ENCODE results near the gene MID1.

The MID1 gene

DNA sequence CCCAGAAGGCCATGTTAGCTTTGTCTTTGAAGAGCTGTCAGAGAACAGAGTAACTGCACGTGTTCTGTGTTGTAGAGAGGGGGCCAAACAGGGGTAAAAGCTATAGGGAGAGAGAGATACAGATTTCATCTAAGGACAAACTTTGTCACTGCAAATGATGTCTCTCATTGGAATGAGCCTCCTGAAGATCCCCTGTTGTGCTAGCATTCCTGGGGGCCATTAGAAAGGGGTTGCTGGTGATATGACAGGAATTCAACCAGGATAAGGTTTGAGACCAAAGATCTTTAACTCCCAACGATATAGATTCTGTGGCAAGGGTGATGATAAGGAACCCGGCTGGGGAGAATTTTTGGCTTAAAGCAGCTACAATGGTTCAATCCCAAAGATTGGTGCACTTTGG, 16.8 kb downstream of the MID1 start:
- Histone ChIP-seq H3K23ac (ENCODE audit: low read length) (no peak overlapping the region), H2AFZ (ENCODE audit: insufficient read depth, low read length, poor library complexity) (no peak overlapping the region), H3K18ac (ENCODE audit: low read length) (no peak overlapping the region), H3K79me1 (ENCODE audit: low read length) (no peaks in the 10 kb centered on the region), H4K12ac (ENCODE audit: low read depth, low read length) (no peak overlapping the region), H3K79me2 (ENCODE audit: control insufficient read depth, insufficient read depth, low read length, poor library complexity) (no peaks in the 10 kb centered on the region), H3K4ac (ENCODE audit: low read depth, low read length) (no peak overlapping the region), H3K9me3 (ENCODE audit: insufficient read depth, low read depth, low read length) (no peaks in the 10 kb centered on the region), H3K4me1 (ENCODE audit: control insufficient read depth in 1 of 2, insufficient read depth in 2 of 2, low read length in 2 of 2) (peaks cover 4 to 10% of the 10 kb centered on the region in 2 experiments), H3K27ac (ENCODE audit: low read depth, low read length) (no peak overlapping the region), H2BK12ac (ENCODE audit: low read length) (no peak overlapping the region), H2BK5ac (ENCODE audit: low read depth, low read length, poor library complexity) (no peak overlapping the region), H2BK120ac (ENCODE audit: insufficient read depth, low read length, poor library complexity) (no peak overlapping the region), H3K36me3 (ENCODE audit: control insufficient read depth in 1 of 2, insufficient read depth in 2 of 2, low read length in 2 of 2) (no peaks in the 10 kb centered on the region), H4K8ac (ENCODE audit: low read depth, low read length) (no peak overlapping the region), H3K4me3 (ENCODE audit: low read depth, low read length) (no peak overlapping the region), H4K91ac (ENCODE audit: low read depth, low read length) (no peak overlapping the region), H2AK5ac (ENCODE audit: low read length) (no peak overlapping the region), H3K9ac (ENCODE audit: low read length) (no peak overlapping the region), H3K4me2 (ENCODE audit: low read length) (no peak overlapping the region), H3K14ac (ENCODE audit: low read length) (no peak overlapping the region), H3K27me3 (ENCODE audit: insufficient read depth, low read length) (no peaks in the 10 kb centered on the region)
- WGBS (ENCODE audit: extremely low coverage, insufficient coverage, insufficient read length): no CpG with 5 or more reads among the region's 3 CpGs
- no peak for DNase-seq

DNA sequence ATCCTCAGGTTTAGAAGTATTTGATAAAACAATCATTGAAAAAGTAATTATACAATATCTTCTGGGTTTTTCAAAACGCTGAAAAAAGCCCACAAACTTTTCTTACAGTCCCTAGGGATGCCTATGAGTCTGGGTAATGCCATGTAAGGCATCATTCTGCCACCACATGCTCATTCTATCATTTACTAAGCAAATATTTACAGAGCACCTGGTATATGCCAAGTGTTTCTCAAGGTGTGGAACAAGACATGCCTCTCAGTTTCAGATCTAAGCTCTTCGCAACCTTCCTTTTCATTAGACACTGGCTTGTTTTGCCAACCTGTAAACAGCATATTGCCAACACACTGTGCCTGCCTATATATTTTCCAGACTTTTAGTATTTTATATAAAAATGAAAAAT, 17.7 kb downstream of the MID1 start:
- Histone ChIP-seq H2BK12ac (ENCODE audit: low read length) (no peak overlapping the region), H3K36me3 (ENCODE audit: control insufficient read depth in 1 of 2, insufficient read depth in 2 of 2, low read length in 2 of 2) (no peaks in the 10 kb centered on the region), H3K4me3 (ENCODE audit: low read depth, low read length) (no peak overlapping the region), H3K27ac (ENCODE audit: low read depth, low read length) (no peak overlapping the region), H3K4ac (ENCODE audit: low read depth, low read length) (no peak overlapping the region), H3K9ac (ENCODE audit: low read length) (no peak overlapping the region), H2AFZ (ENCODE audit: insufficient read depth, low read length, poor library complexity) (no peak overlapping the region), H3K79me1 (ENCODE audit: low read length) (no peaks in the 10 kb centered on the region), H4K8ac (ENCODE audit: low read depth, low read length) (no peak overlapping the region), H4K91ac (ENCODE audit: low read depth, low read length) (no peak overlapping the region), H3K18ac (ENCODE audit: low read length) (no peak overlapping the region), H3K14ac (ENCODE audit: low read length) (no peak overlapping the region), H3K4me2 (ENCODE audit: low read length) (no peak overlapping the region), H3K23ac (ENCODE audit: low read length) (no peak overlapping the region), H2BK5ac (ENCODE audit: low read depth, low read length, poor library complexity) (no peak overlapping the region), H3K9me3 (ENCODE audit: insufficient read depth, low read depth, low read length) (no peaks in the 10 kb centered on the region), H3K27me3 (ENCODE audit: insufficient read depth, low read length) (no peaks in the 10 kb centered on the region), H4K12ac (ENCODE audit: low read depth, low read length) (no peak overlapping the region), H2AK5ac (ENCODE audit: low read length) (no peak overlapping the region), H3K79me2 (ENCODE audit: control insufficient read depth, insufficient read depth, low read length, poor library complexity) (no peaks in the 10 kb centered on the region), H3K4me1 (ENCODE audit: control insufficient read depth in 1 of 2, insufficient read depth in 2 of 2, low read length in 2 of 2) (peaks cover 4 to 10% of the 10 kb centered on the region in 2 experiments), H2BK120ac (ENCODE audit: insufficient read depth, low read length, poor library complexity) (no peak overlapping the region)
- no peak for DNase-seq
- no CpG with 5 or more reads among the region's 2 CpGs for WGBS (ENCODE audit: extremely low coverage, insufficient coverage, insufficient read length)

DNA sequence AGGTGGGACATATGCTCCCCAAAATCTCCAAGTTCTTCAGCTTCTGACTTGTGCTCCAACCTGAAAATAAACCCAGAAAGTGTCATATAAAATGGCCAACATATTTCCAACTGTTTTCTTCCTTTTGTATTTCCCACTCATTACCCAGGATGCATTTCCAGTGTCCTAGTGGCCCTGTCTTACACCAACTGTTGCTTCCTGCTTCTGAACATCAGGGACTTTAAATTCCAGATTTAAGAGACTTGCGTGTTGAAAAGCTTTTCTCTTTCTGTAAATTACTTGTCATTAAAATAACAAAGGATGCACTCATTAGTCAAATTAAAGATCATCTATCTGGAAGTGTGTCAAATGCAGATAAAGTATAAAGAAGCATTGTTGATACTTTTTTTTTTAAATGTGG, 19.9 kb downstream of the MID1 start:
- no peak overlapping the region for H4K8ac ChIP-seq (ENCODE audit: low read depth, low read length)
- no peaks in the 10 kb centered on the region for H3K79me1 ChIP-seq (ENCODE audit: low read length)
- no peak overlapping the region for H3K23ac ChIP-seq (ENCODE audit: low read length)
- no peak overlapping the region for H2BK5ac ChIP-seq (ENCODE audit: low read depth, low read length, poor library complexity)
- H3K36me3 ChIP-seq (ENCODE audit: control insufficient read depth in 1 of 2, insufficient read depth in 2 of 2, low read length in 2 of 2): no peaks in the 10 kb centered on the region
- no peaks in the 10 kb centered on the region for H3K9me3 ChIP-seq (ENCODE audit: insufficient read depth, low read depth, low read length)
- no peak overlapping the region for H2BK12ac ChIP-seq (ENCODE audit: low read length)
- H3K4ac ChIP-seq (ENCODE audit: low read depth, low read length): no peak overlapping the region
- no peak overlapping the region for H3K9ac ChIP-seq (ENCODE audit: low read length)
- H2BK120ac ChIP-seq (ENCODE audit: insufficient read depth, low read length, poor library complexity): no peak overlapping the region
- H3K4me2 ChIP-seq (ENCODE audit: low read length): no peak overlapping the region
- no peaks in the 10 kb centered on the region for H3K79me2 ChIP-seq (ENCODE audit: control insufficient read depth, insufficient read depth, low read length, poor library complexity)
- H3K27ac ChIP-seq (ENCODE audit: low read depth, low read length): no peak overlapping the region
- no peak overlapping the region for H3K4me3 ChIP-seq (ENCODE audit: low read depth, low read length)
- H3K27me3 ChIP-seq (ENCODE audit: insufficient read depth, low read length): no peaks in the 10 kb centered on the region
- H2AFZ ChIP-seq (ENCODE audit: insufficient read depth, low read length, poor library complexity): no peak overlapping the region
- H3K14ac ChIP-seq (ENCODE audit: low read length): no peak overlapping the region
- no peak overlapping the region for H3K18ac ChIP-seq (ENCODE audit: low read length)
- DNase-seq: no peak
- H4K12ac ChIP-seq (ENCODE audit: low read depth, low read length): no peak overlapping the region
- H3K4me1 ChIP-seq (ENCODE audit: control insufficient read depth in 1 of 2, insufficient read depth in 2 of 2, low read length in 2 of 2): peaks cover 4 to 10% of the 10 kb centered on the region in 2 experiments
- no peak overlapping the region for H4K91ac ChIP-seq (ENCODE audit: low read depth, low read length)
- no CpG with 5 or more reads among the region's 1 CpG for WGBS (ENCODE audit: extremely low coverage, insufficient coverage, insufficient read length)
- H2AK5ac ChIP-seq (ENCODE audit: low read length): no peak overlapping the region

DNA sequence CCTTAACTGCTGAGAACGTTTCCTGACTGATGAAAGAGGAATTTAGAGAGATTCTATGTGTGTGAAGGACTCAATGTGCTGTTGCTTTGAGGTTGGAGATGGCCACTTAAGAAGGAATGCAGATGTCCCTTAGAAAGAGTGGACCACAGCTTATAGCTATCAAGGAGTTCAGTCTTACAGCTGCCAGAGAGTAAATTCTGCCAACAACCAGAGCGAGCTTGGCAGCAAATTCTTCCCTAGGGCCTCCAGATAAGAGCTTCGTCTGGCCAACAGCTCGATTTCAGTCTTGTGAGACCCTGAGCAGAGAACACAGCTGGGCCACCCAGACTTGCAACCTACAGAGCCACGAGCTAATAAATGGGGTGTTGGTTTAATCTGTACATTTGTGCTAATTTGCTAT, 21.8 kb downstream of the MID1 start:
- Histone ChIP-seq H2BK12ac (ENCODE audit: low read length) (no peak overlapping the region), H3K36me3 (ENCODE audit: control insufficient read depth in 1 of 2, insufficient read depth in 2 of 2, low read length in 2 of 2) (no peaks in the 10 kb centered on the region), H3K18ac (ENCODE audit: low read length) (no peak overlapping the region), H3K4me1 (ENCODE audit: control insufficient read depth in 1 of 2, insufficient read depth in 2 of 2, low read length in 2 of 2) (peaks cover 4 to 8% of the 10 kb centered on the region in 2 experiments), H3K9ac (ENCODE audit: low read length) (no peak overlapping the region), H2BK120ac (ENCODE audit: insufficient read depth, low read length, poor library complexity) (no peak overlapping the region), H3K23ac (ENCODE audit: low read length) (no peak overlapping the region), H2AFZ (ENCODE audit: insufficient read depth, low read length, poor library complexity) (no peak overlapping the region), H3K14ac (ENCODE audit: low read length) (no peak overlapping the region), H3K9me3 (ENCODE audit: insufficient read depth, low read depth, low read length) (no peaks in the 10 kb centered on the region), H4K12ac (ENCODE audit: low read depth, low read length) (no peak overlapping the region), H2AK5ac (ENCODE audit: low read length) (no peak overlapping the region), H4K91ac (ENCODE audit: low read depth, low read length) (no peak overlapping the region), H2BK5ac (ENCODE audit: low read depth, low read length, poor library complexity) (no peak overlapping the region), H3K79me1 (ENCODE audit: low read length) (no peaks in the 10 kb centered on the region), H3K4me2 (ENCODE audit: low read length) (no peak overlapping the region), H3K4me3 (ENCODE audit: low read depth, low read length) (no peak overlapping the region), H3K27ac (ENCODE audit: low read depth, low read length) (no peak overlapping the region), H4K8ac (ENCODE audit: low read depth, low read length) (no peak overlapping the region), H3K4ac (ENCODE audit: low read depth, low read length) (no peak overlapping the region), H3K27me3 (ENCODE audit: insufficient read depth, low read length) (no peaks in the 10 kb centered on the region), H3K79me2 (ENCODE audit: control insufficient read depth, insufficient read depth, low read length, poor library complexity) (no peaks in the 10 kb centered on the region)
- WGBS (ENCODE audit: extremely low coverage, insufficient coverage, insufficient read length): no CpG with 5 or more reads among the region's 5 CpGs
- DNase-seq: no peak

Measured in trophoblast cell (in vitro differentiated cells and primary cell).